Activated T-cell treated with anti-CD3 and anti-CD28 coated beads for 1 hour (primary cell): ENCODE results near the gene CSNK1A1L.

ENCODE experiments used
- DNase-seq: peaks from one replicate; pipeline ENCODE4 v3.0.0-alpha.2; 2020; ENCODE audit warnings: low read depth

CSNK1A1L gene

DNA sequence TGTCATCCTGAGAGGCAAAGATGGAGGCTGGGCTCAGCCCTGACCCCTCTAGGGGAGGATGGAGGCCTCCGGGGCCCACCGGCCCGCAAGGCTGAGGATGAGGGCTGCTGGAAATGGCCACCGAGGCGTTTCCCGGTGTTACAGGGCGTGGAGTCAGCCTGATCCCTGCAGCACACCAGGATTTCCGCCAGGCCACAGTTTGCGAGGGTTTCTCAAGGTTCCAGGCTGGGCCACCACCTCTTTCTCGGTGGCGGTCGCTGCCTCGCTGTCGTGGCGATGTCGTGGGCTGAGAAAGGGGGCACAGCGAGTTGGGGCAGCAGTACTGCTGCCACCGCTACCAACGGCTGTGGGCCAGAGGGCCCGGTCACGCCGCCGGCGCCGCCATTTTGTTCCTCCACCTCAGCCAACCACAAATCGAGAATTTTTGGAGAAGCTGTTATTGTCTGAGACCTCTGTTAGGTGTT lies at the start of gene CSNK1A1L:
CSNK1A1L (minus strand) TSS at position 414 of the 464 bp plus-strand sequence; CDS start at position 6, 408 bp downstream.
- DNase-seq = no peak

DNA sequence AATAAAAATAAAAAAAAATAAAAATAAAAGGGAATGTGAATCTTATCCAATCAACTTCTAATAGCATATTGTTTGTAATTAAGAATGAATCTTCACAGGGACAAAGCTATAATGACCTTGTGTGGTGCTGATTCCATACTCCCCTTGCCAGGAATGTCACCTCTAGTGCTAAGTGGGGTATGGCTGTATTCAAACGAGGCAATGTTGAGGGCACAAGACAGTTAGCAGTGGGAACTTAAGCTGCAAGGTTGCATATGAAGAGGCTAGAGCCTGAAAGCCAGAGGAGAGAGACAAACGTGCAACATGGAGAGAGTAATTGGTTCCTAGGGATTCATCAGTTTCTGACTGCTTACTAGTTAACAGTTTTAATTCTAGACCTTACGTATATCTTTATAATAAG lies 43.9 kb upstream of the CSNK1A1L start:
- DNase-seq = no peak

DNA sequence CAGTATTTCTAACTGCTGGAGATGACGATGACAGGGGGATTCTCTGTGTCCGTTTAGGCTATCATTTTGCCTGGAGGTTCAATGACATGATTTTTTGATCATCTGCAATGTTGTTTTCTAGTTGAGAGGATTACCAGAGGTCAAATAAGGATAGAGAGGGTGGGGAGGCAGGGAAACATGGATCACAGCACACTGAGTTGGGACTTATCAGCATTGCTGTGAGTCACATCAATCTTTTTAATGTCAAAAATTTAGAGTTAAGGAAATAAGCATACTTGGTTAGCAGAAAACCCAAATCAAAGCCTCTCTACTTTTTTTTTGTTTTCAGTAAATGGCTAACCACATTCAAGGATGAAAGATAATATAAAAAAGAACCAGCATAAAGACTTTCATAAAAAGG lies 43.0 kb upstream of the CSNK1A1L start:
- DNase-seq = no peak

DNA sequence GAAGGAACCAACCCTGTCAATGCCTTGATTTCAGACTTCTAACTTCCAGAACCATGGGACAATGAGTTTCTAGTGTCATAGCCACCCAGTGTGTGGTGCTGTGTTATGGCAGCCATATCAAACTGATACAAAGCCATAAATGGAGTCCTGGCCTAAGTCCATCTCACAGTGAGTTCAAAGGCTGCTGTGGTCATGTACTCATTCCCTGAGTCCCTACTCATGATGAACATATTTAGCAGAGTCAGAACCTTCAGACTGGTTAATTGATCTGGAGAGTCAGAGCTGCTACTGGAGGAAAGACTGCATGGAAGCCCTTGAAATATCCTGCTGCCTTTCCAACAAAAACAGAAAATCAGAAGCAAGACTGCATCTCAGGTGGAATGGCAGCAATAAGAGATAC lies 39.2 kb upstream of the CSNK1A1L start:
- DNase-seq = no peak

DNA sequence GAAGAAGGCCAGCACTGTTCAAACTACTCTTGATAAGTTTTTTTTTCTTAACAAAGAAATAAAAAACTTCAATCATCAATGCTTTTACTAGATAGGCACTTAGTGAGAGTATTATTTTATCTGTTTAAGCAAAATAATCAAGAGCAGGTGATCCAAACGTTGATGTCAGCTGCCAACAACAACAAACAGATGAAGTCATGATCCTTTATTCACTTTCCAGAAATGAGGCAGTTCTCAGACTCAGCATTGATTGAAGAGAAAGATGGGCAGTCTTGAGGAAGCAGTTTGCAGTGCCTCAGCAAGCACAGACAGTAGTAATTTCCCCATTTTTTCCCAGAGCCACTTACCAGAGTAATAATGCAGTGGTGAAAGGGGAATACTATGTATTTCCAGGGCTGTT lies 38.4 kb upstream of the CSNK1A1L start:
- DNase-seq = no peak

DNA sequence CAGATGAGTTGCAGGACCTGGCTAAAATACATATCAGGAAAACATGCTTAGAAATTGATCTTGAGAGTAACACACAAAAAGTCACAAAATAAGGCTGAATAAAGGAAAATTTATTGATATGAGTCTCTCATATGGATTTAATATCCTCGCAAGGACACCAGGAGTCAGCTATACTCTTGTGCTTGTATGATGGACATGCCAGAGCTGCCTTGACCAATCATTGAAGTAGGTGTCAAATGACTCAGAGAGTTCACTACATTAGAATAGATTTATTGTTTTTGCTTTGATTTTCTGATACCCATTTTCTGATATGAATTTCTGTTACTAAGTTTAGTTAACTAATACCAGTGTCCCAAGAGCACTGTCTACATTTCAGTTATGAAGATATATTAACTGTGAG lies 37.4 kb upstream of the CSNK1A1L start:
- DNase-seq = no peak

DNA sequence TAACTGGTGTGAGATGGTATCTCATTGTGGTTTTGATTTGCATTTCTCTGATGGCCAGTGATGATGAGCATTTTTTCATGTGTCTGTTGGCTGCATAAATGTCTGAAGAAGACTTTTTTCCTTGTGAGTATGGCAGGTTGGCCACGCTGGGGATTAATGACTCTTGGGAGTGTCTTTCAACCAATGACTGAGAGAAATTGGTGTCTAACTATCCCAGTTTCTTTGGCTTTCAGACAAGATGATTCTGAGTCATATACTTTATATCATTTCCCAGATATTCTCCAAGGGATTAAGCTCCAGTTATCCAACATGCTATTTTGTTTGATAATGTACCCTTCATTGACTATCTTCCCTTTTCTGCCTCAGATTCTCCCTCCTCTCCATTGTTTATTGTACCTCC lies 35.5 kb upstream of the CSNK1A1L start:
- DNase-seq = no peak

DNA sequence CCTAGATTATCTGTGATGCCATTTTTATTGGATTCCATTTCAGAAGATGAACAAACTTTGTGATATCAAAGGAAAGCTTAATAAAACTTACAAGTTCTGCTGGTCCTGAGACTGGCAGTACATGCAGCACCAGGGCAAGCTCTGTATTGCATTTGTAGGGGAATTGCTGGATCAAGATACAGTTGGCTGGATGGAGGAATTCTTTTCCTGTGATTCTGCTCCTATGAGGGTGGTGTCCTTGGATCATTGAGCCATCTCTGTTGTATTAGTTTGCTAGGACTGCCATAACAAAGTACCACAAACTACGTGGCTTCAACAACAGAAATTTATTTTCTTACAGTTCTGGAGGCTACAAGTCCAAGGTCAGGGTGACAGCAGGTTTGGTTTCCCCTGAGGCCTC lies 33.9 kb upstream of the CSNK1A1L start:
- DNase-seq = no peak

DNA sequence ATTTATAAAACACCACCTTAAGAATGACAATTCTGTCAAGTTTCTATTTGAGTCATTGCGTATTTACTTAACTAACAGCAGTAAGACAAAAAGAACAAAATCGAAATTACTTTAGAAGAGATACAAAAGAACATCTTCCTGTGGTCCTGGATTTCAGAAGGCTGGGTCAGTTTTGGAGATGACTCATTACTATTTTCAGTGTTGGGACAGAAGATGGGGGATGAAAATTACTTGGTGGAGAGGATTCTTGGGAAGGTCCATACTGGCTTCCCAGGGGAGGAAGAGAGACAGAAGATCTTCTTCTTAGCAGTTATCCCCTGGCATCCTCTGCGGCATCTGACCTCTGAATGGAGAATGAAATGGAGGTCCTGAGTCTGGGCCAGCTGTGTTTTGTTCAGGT lies 33.5 kb upstream of the CSNK1A1L start:
- DNase-seq = no peak

DNA sequence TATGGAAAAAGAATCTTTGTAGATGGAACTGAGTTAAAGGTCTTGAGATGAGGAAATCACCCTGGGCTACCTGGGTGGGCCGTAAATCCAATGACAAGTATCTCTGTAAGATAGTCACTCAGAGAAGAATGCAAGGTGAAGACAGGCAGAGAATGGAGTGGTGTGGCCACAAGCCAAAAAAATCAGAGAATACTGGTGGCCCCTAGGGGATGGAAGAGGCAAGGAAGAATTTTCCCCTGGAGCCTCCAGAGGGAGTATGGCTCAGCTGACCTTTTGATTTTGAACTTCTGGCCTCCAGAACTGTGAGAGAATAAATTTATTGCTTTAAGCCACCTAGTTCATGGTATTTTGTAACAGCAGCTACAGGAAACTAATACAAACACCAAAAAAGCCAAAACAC lies 32.7 kb upstream of the CSNK1A1L start:
- DNase-seq = no peak

DNA sequence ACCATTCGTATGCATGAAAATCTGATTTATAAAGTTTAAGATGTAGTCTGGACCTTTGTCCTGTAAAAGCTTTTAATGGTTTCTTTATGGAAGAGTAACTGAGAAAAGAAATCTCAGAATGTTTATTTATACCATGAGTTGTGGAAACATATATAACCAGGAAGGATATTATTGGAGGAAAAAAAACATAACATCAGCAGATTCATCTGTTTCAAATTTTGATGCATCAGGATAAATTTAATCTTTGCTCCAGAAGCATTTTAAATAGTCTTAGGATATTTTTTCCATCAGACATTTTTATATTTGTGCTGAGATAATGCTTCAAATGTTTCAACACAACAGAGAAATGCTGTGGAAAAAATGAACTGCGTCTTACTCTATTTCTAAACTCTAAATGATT lies 31.2 kb upstream of the CSNK1A1L start:
- DNase-seq = no peak

DNA sequence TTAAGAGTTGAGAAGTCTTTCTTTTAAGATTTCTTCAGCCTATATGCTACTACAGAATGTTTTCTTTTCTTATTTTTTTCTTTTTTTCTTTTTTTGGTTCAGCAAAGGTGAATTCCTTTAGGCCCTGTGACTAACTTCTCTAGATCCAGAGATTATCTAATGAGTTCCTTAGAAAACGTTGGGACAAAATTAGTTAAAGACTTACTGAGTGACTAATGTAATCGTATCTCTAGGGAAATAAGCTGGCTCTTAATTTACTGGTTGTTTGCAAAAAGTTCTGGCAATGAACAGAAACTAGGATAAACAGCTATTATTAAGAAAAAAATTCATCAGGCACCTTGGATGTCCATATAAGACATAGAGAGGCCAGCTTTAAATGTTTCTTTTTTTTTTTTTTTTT lies 30.7 kb upstream of the CSNK1A1L start:
- DNase-seq = no peak

DNA sequence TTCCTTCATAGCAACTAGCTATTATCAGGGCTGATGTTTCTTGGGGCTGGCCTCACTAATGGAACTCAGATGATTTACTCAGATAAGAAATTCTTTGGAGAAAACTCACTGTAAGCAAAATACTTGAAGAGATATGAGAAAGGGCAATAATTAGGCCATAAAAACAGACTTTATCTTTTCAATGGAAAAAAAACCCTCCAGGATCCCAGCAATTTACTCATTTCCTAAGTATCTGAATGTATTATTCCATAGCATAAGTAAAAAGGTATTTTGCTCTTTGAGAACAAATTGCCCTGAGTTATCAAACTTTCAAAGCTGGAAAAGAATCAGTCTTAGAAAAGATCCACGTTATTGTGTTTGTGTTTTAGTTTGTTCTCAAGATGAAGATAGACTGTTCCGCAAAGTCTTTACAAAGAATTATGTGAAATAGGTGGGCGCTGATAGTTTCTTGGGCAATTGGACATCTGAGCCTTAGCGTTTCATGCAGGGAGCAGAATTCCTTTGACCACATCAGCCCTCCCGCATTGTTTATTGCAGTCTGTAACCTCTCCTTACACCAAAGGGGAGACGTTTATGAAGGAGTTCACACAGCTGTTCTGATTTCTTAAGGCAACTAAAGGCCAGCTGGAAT lies 29.1 kb upstream of the CSNK1A1L start:
- DNase-seq = no peak

DNA sequence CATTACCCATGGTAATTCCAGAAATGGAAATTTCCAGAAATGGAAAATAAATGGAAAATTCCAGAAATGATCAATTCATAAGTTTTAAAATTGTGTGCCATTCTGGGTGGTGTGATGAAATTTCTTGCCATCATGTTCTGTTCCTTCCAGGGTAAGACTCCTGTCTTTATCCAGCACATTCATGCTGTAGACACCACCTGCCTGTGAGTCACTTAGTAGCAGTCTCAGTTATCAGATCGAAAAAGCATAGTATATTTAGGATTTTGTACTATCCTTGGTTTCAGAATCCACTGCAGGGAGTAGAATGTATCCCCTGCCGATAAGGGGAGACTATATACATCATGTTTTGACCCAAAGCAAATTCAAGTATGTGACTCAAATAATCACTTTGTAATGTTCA lies 26.7 kb upstream of the CSNK1A1L start:
- DNase-seq = no peak

DNA sequence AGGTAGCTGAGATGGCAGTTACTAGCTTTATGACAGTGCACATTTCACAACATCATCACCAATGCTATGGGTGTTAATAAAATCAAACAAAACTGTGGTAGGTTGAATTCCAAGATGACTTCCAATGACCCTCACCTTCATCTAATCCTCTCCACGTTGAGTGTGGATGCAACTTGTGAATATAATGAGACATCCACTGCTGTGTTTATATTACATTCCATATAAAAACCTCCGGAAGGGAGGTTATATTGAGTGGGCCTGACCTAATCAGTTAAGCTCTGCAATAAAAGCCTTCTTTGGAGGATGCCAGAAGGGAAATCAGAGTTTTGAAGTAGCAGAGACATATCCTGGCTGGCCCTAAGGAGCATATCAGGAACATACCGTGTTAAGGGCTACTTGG lies 25.6 kb upstream of the CSNK1A1L start:
- DNase-seq = no peak

DNA sequence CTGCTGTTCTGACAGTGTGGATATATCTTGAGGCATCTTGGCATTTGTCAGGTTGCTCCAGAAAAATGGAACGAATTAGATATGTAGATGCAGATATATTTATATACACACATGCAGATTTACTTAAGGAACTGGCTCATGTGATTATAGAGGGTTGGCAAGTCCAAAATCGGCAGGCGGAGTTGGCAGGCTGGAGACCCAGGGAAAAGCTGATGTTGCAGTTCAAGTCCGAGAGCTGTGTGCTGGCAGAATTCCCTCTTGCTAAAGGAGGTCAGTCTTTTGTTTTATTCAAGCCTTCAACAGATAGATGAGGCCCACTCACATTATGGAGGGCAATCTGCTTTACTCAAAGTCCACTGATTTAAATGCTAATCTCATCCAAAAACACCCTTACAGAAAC lies 24.4 kb upstream of the CSNK1A1L start:
- DNase-seq = no peak

DNA sequence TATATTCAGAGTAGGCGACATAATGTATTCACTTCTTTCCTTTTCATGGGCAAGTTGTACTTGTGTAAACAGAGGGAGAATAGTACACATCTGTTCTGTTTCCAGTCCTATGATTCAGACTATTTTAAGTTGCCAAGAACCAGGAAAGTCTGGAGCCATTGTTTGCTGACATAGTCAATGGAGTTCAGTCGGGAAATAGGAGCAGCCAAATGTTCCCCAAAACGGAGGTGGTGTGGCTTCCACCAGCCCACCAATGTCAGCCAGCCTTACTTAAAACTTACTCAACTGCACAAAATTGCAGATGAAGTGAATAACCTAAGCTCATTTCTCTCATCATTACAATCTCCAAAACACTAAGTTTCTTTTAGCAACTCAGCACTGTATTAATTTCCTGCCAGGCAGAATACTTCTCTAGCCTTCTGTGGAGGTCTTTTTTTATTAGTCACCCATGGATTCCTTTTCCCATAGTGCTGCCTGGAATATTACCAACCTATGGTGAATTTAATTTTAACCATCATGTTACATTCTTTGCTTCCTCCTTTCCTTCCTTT lies 22.3 kb upstream of the CSNK1A1L start:
- DNase-seq = no peak

DNA sequence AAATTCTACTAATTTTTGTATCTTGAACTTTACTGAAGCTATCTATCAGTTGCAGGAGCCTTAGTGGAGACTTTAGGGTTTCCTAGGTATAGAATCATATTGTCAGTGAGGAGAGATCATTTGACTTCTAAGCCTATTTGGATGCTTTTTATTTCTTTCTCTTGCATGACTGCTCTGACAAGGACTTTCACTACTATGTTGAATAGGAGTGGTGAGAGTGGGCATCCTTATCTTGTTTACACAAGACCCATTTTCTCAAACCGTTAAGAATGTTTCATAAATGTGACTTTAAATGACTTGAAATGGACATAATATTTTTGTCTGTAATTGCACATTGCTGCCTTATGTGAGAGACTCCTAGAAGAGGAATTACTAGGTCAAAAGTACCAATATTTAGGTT lies 17.9 kb upstream of the CSNK1A1L start:
- DNase-seq = no peak

DNA sequence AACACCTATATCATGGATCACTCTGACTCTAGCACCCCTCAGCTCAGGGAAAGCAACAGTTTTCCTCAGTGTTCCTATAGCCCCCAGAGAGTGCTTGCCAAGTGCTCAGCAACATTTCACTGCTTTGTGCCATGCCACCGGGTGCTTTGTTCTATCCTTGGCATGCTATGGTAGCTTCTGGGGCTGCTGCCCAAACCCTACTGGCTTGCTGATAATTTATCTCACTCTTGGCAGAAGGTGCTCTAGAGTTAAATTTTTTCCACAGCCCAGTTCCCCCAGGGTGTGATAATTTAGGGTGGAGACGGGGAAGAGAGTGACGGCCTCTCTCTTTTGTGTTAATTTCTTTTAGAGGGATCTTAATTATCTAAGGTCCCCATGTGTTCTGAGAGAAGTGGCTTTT lies 12.6 kb upstream of the CSNK1A1L start:
- DNase-seq = no peak

DNA sequence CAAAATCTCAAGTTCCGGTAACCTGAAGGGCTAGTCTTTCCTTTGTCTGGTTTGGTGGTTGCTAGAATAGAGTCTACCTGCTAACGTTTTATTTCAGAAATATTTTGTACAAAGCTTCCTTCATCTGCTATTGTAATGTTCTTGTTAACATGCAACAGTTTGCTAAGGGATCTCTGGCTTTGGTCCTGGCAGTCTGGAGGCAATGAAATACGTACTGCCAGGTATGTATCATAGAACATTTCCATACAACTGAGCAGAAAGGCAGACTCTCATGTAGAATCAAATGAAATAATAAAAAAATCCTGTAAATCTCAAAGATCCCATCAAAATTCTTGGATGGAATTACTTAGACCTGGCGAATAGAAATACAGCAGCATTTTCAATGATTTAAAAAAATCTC lies 8.8 kb upstream of the CSNK1A1L start:
- DNase-seq = no peak

DNA sequence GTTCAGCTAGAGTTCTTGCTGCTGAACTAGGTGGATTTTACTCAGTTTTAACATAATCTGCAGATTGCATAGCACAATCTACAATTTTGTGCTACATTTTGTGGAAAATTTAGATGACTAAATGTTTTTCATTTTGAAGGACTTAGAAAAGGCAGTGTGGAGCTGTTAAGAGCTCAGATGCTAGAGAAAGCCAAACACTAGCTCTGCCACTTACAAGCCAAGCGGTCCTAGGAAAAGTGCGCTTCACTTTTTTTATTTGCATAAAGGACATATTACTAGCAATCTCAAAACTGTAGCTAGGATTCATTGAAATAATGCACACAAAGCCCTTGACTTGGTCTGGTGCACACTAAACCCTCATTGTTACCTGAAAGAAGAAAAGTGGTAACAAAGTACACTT lies 8.1 kb upstream of the CSNK1A1L start:
- no peak for DNase-seq

DNA sequence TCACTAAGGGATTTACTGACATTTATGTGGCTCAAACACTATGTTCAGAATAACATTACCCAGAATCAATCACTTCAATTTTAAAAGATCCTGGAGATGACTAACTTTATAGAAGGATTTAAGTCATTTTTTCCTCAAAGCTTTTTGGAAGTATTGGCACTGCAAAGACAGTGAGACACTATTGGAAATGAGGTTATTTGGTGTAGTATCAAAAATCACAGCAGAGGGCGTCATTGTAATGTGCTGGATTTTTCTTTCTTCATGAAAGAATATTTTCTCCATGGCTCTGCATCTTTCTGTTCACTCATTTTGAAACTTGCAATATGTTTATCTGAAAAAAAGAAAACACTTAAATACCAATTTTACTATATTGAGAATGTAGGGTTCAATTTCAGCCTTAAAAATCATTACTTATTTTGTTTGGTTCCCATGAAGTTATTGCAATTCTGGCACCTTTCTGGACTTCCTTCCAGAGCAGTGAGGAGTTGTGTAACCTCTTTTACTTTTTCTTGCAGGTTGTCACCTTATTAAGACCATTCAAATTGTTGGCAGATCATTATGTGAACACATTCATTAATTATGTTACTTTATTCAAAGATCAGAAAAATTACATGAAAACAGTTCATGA lies 3.7 kb upstream of the CSNK1A1L start:
- no peak for DNase-seq

DNA sequence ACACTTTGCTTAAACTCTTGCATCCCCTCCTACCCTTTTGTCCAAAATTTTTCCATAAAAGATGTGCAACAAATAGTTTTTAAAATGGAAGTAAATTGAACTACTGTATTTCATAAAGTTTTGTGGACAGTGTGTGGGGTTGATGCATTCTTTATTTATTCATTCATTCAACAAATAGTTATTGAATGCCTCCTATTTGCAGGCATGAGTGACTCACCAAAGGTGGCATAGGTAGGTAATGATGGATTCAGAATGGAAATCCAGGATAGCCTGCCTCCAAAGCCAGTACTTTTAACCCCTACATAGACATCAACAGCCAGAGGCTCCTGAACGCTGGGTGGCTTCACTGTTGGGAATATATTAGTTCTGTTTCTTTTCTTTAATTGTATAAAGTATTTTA lies 2.4 kb upstream of the CSNK1A1L start:
- no peak for DNase-seq

DNA sequence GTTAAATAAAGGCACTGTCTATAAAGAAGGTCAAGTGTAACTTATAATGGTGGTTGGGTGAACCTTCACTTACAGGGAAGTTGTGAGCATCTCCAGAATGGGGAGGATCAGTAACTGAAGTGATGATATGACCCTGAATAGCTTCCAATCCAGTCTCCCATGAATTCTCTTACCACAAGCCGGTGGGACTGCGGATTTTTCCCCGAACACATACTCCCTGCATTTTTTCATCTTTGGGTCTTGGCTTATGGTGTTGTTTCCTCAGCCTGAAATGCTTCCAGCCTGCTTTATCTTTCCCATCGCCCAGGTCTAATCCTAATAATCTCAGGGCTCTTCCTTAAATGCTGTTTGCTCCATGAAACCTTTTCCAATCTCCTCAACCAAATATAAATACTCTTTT lies 2.0 kb upstream of the CSNK1A1L start:
- DNase-seq = no peak
